ENCODE measurements around the gene UPK3A.
"Not testable (repeated sequence)": the region's sequence is repeated elsewhere in the genome, so short reads cannot be mapped to it uniquely, and the experiment has no call there.

UPK3A gene

GRCh38 chr22:45285263-45286058 is 712 bp downstream of the UPK3A start:
- no peak for DNase-seq

DNA sequence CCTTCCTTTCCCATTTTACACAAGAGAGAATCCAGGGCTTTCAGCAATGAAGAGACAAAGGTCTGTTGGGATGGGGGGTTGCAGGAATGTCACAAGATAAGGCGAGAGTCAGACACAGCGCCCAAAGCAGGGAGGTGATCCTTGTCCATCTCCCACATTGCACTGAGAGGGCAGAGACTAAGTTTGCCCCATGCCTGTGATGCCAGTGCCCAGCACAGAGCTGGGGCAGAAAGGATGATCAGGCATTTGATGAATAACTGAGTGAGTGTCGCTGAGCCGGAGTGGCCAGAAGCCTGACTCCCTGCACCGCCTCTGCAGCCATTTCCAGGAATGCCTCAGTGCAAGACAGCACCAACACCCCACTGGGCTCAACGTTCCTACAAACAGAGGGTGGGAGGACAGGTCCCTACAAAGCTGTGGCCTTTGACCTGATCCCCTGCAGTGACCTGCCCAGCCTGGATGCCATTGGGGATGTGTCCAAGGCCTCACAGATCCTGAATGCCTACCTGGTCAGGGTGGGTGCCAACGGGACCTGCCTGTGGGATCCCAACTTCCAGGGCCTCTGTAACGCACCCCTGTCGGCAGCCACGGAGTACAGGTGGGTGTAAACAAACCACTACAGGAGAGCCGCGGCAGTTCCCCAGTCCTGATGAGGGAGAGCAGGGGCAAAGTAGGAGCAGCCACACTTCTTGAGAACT is 2.3 kb downstream of the UPK3A start:
- DNase-seq = no peak

DNA sequence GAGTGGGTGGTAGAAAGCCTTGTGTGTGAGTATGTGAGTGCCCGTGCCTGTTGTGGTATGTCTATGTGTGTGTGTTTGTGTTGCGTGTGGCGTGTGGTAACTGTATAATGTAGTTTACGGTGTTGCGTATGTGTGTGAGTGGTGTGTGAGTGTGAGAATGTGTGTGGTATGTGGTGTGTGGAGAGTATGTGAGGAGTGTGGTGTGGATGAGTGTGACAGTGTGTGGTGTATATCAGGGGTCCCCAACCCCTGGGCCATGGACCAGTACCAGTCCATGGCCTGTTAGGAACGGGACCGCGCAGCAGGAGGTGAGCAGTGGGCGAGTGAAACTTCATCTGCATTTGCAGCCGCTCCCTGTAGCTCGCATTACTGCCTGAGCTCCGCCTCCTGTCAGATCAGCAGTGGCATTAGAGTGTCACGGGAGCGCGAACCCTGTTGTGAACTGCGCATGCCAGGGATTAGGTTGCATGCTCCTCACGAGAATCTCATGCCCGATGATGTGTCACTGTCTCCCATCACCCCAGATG is 5.7 kb downstream of the UPK3A start:
- DNase-seq = no peak

- DNase-seq = no peak
Observed at GRCh38 chr22:45291061-45291930, 6.5 kb downstream of the UPK3A start.

GRCh38 chr22:45291931-45292290 is 7.2 kb downstream of the UPK3A start:
- DNase-seq = no peak

GRCh38 chr22:45292731-45293442 is 8.1 kb downstream of the UPK3A start:
- DNase-seq = no peak

- no peak for DNase-seq
Observed at GRCh38 chr22:45294030-45294429, 9.3 kb downstream of the UPK3A start.

GRCh38 chr22:45295004-45295403 is 10.3 kb downstream of the UPK3A start:
- not testable (repeated sequence) for DNase-seq

DNA sequence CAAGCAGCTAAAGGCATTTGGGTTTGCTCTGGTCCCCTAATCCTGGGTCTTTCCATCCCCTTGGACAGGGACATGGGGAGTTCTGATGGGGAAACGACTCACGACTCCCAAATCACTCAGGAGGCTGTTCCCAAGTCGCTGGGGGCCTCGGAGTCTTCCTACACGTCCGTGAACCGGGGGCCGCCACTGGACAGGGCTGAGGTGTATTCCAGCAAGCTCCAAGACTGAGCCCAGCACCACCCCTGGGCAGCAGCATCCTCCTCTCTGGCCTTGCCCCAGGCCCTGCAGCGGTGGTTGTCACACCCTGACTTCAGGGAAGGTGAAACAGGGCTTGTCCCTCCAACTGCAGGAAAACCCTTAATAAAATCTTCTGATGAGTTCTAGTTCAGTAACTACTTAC is 10.7 kb downstream of the UPK3A start:
- DNase-seq = no peak

DNA sequence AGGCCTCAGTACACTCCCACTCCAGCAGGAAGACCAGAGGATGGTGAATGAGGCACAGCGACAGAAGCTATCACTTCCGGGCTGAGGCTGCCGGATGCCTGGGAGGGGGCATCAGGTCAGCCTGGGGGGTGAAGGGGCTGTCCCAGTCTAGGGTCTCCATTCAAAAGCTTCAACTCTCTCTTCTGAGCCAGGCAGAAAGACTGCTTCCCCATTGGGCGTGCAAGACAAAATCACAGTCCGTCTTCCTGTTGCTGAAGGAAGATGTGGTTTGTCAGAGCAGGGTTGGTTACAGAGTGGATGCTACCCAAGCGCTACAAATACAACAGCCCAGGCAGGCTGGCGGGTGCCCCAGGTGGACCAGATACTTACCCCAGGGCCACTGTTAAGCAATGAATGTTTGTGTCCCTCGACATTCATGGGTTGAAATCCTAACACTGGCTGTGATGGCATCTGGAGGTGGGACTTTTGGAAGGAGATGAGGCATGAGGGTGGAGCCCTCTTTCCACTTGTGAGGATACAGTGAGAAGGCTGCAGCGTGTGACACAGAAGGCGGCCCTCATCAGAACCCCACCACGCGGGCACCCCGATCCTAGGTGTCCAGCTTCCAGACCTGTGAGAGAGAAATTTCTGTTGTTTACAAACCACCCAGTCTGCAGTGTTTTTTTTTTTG is 12.0 kb downstream of the UPK3A start:
- DNase-seq = no peak

- no peak for DNase-seq
Observed at GRCh38 chr22:45298934-45299505, 14.3 kb downstream of the UPK3A start.

DNA sequence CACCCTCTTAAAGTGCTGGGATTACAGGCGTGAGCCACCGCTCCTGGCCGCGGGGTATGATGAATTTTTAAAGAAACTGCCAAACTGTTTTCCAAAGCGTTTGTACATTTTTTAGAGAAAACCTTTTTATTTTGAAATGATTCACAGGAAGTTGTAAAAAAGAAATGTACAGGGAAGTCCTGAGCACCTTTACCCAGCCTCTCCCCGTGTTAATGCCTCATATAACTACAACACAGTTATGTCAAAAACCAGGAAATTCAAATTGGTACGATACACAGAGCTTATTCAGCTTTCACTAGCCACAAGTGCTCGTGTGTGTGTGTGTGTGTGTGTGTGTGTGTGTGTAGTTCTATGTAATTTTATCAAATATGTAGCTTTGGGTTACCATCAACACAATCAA is 18.0 kb downstream of the UPK3A start:
- no peak for DNase-seq

DNA sequence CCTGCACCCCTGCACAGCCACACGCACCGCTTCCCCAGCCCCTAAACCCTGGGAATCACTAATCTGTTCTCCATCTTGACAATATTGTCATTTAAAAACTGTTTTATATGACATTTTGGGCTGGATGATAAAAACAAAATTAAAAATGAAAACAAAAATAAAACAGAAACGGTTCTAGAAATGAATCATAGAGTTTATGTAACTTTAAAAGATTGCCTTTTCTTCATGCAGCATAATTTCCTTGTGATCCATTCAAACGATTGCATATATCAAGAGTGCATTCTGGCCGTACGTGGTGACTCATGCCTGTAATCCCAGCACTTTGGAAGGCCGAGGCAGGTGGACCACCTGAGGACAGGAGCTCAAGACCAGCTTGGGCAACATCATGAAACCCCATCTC is 18.4 kb downstream of the UPK3A start:
- DNase-seq = no peak

- DNase-seq = no peak
Observed at GRCh38 chr22:45304971-45305370, 20.2 kb downstream of the UPK3A start.

- DNase-seq = no peak
Observed at GRCh38 chr22:45305456-45306075, 20.8 kb downstream of the UPK3A start.

GRCh38 chr22:45306139-45306538 is 21.4 kb downstream of the UPK3A start:
- no peak for DNase-seq

GRCh38 chr22:45308391-45308956 is 23.7 kb downstream of the UPK3A start:
- no peak for DNase-seq

- no peak for DNase-seq
Observed at GRCh38 chr22:45308957-45309421, 24.2 kb downstream of the UPK3A start.

- DNase-seq = peak; percentile 99
Observed at GRCh38 chr22:45309422-45310227, 24.9 kb downstream of the UPK3A start, which contains the start of gene FAM118A. Gene FAM118A, plus strand, starts transcription at chr22:45309934. Its CDS starts 12,446 bp downstream, at chr22:45322380.
